HepG2 (cell line): ENCODE measurements around the gene MBD3. TPM values are rescaled to one million over a fixed set of nuclear protein-coding genes. Genes with fewer than 3 reads are reported as not detected.
A peak's percentile ranks its signal among the peaks of the same experiment; 100 is the strongest.
"Not testable (repeated sequence)": the region's sequence is repeated elsewhere in the genome, so short reads cannot be mapped to it uniquely, and the experiment has no call there.

ENCODE experiments used
- ATAC-seq: fragments of 200-7000 bp; cut with Tn5 transposase; 3 replicates; pipeline ENCODE4 v1.9.1; 2020; ENCODE audit warnings: mild to moderate bottlenecking, moderate library complexity
- BruUV-seq: library from RNA; stranded (reverse); fragments of 400-500 nt; replicated peaks from 2 replicates; lab custom pipeline; 2021; lab: Mats Ljungman, UMichigan
- CTCF ChIA-PET: fragments of 300-600 bp; formaldehyde crosslinking; extraction: SDS; loops from one replicate; lab custom pipeline; 2021; ENCODE audit warnings: low total read pairs, inconsistent platforms, low intra/inter-chr PET ratio; lab: Yijun Ruan, JAX
- POLR2A ChIA-PET: fragments of 350-600 bp; sonication (Branson Sonifier 250); formaldehyde crosslinking; loops from one replicate; lab custom pipeline; 2020; ENCODE audit warnings: antibody characterized with exemption, inconsistent platforms; lab: Yijun Ruan, JAX
- DNase-seq: peaks from one replicate; pipeline ENCODE4 v3.0.0-alpha.2; 2015; ENCODE audit warnings: low spot score
- FAIRE-seq: peaks from 3 replicates; lab custom pipeline; 2011; peaks lifted over from hg19 to GRCh38; lab: Jason Lieb, UNC
- H2AFZ ChIP-seq: one replicate; pipeline ENCODE4 v1.6.1; 2011; ENCODE audit warnings: low read length, inconsistent platforms
- H3K27ac ChIP-seq: fragments of 300-600 bp; 3 replicates; pipeline ENCODE4 v1.8.0; 2011; ENCODE audit warnings: mixed run types, mild to moderate bottlenecking, mixed read lengths, low read length, inconsistent platforms; ENCODE audit not compliant: insufficient read depth; ENCODE audit errors: extremely low read length
- H3K27me3 ChIP-seq, 2 experiments: fragments of 200-600 bp in 1 of 2; 2 replicates in 1 of 2; 3 replicates in 1 of 2; pipeline versions ENCODE4 v1.6.0 to v1.8.0; 2011; ENCODE audit warnings: low read length in 2 of 2, mild to moderate bottlenecking in 2 of 2, moderate library complexity in 2 of 2, inconsistent platforms in 1 of 2; ENCODE audit not compliant: insufficient read depth in 2 of 2, control insufficient read depth in 1 of 2
- H3K36me3 ChIP-seq, 2 experiments: fragments of 200-600 bp in 1 of 2; replicated peaks in 1 of 2; 2 replicates in 1 of 2; 3 replicates in 1 of 2; pipeline versions ENCODE4 v1.5.1 to v1.8.0; 2011; ENCODE audit warnings: low read length in 2 of 2, inconsistent platforms in 1 of 2; ENCODE audit not compliant: insufficient read depth in 2 of 2, control insufficient read depth in 1 of 2
- H3K4me1 ChIP-seq: 2 replicates; pipeline ENCODE4 v1.5.1; 2012; ENCODE audit warnings: low read length, inconsistent platforms; ENCODE audit not compliant: insufficient read depth
- H3K4me2 ChIP-seq: 2 replicates; pipeline ENCODE4 v1.6.0; 2011; ENCODE audit warnings: low read depth, low read length, inconsistent platforms
- H3K4me3 ChIP-seq, 3 experiments: fragments of 200-600 bp in 1 of 3; sonication (generic), shearing (Covaris generic) in 1 of 3; replicated peaks in 1 of 3; 2 replicates each; pipeline ENCODE4 v1.5.1; 2011 to 2016; ENCODE audit warnings: low read length in 3 of 3, inconsistent platforms in 2 of 3, low read depth in 2 of 3, mild to moderate bottlenecking in 2 of 3, control low read depth in 1 of 3, mixed read lengths in 1 of 3; ENCODE audit not compliant: insufficient read depth in 1 of 3
- H3K79me2 ChIP-seq: one replicate; pipeline ENCODE4 v1.6.1; 2011; ENCODE audit warnings: low read length, inconsistent platforms; ENCODE audit not compliant: insufficient read depth
- H3K9ac ChIP-seq: 2 replicates; pipeline ENCODE4 v1.6.0; 2011; ENCODE audit warnings: mild to moderate bottlenecking, low read depth, low read length, inconsistent platforms; ENCODE audit not compliant: insufficient read depth
- H3K9me3 ChIP-seq: 2 replicates; pipeline ENCODE4 v1.5.1; 2012; ENCODE audit warnings: mild to moderate bottlenecking, low read length
- H4K20me1 ChIP-seq: 2 replicates; pipeline ENCODE4 v1.6.0; 2011; ENCODE audit warnings: inconsistent platforms, mild to moderate bottlenecking, low read length, moderate library complexity; ENCODE audit not compliant: insufficient read depth
- ESRRA ChIP-seq: sonication (generic); formaldehyde crosslinking; IDR thresholded peaks from 2 replicates; pipeline ENCODE4 v1.5.1; 2020; ENCODE audit warnings: mild to moderate bottlenecking, low read depth, missing genetic modification reagents
- MLLT10 ChIP-seq: sonication (generic); formaldehyde crosslinking; IDR thresholded peaks from 2 replicates; pipeline ENCODE4 v1.4.0; 2020; ENCODE audit warnings: missing genetic modification reagents
- ZFP62 ChIP-seq: sonication (generic); formaldehyde crosslinking; IDR thresholded peaks from 2 replicates; pipeline ENCODE4 v1.4.0; 2020; ENCODE audit warnings: missing genetic modification reagents
- ZMYM3 ChIP-seq: sonication (generic); formaldehyde crosslinking; IDR thresholded peaks from 2 replicates; pipeline ENCODE4 v1.5.1; 2020; ENCODE audit warnings: mild to moderate bottlenecking, missing genetic modification reagents
- ZNF121 ChIP-seq: sonication (generic); formaldehyde crosslinking; IDR thresholded peaks from 2 replicates; pipeline ENCODE4 v1.5.0; 2020; ENCODE audit warnings: mild to moderate bottlenecking, missing genetic modification reagents
- ZNF629 ChIP-seq: sonication (generic); formaldehyde crosslinking; conservative IDR thresholded peaks from 2 replicates; pipeline ENCODE4 v1.5.0; 2020; ENCODE audit warnings: missing genetic modification reagents
- ZNF720 ChIP-seq: sonication (generic); formaldehyde crosslinking; IDR thresholded peaks from 2 replicates; pipeline ENCODE4 v1.4.0; 2020; ENCODE audit warnings: missing genetic modification reagents
- ZNF773 ChIP-seq: sonication (generic); formaldehyde crosslinking; IDR thresholded peaks from 2 replicates; pipeline ENCODE4 v1.4.0; 2020; ENCODE audit warnings: missing genetic modification reagents, borderline replicate concordance
- WGBS: methylation state at CpG from one replicate; pipeline ENCODE4 v1.1.6; 2017; ENCODE audit warnings: low lambda C conversion rate; 5-methylcytosine and 5-hydroxymethylcytosine counted together
- in situ Hi-C: cut with HindIII; loops from 2 replicates; pipeline ENCODE4 v1.10.0; 2017; ENCODE audit warnings: low pct_unique_long_range_greater_than_20kb; ENCODE audit not compliant: extremely low pct_ligation_motif_present
- intact Hi-C: fragments of 100-400 bp; cut with micrococcal nuclease; formaldehyde crosslinking; loops from one replicate; pipeline ENCODE4 v1.10.0; 2022; ENCODE audit not compliant: unreplicated experiment
- polyA plus RNA-seq, 8 experiments: library from polyadenylated mRNA; depleted of rRNA in 3 of 8; stranded (reverse) in 7 of 8; unstranded in 1 of 8; fragments of >200 nt; fragmentation: Illumina TruSeq in 4 of 8; extraction: Trizol in 4 of 8; gene quantifications; 2 replicates each; pipeline versions ENCODE4 v1.2.1 to v1.2.3, GENCODE V29; 2011 to 2016; ENCODE audit warnings: low read depth in 4 of 8, missing spikeins in 1 of 8, mixed read lengths in 1 of 8; ENCODE audit not compliant: insufficient read depth in 1 of 8
- total RNA-seq, 5 experiments: library from RNA; depleted of rRNA; stranded (reverse); fragments of >200 nt; fragmentation: Illumina TruSeq; extraction: Trizol; gene quantifications; 2 replicates each; pipeline ENCODE4 v1.2.3, GENCODE V29; 2016; ENCODE audit warnings: low read depth in 1 of 5
- TF ChIP-seq, protein P1 (sequence below): sonication (generic); formaldehyde crosslinking; IDR thresholded peaks from 2 replicates; pipeline ENCODE4 v1.5.0; 2020; ENCODE audit warnings: mild to moderate bottlenecking, missing genetic modification reagents

MBD3 gene
- total and polyA plus RNA-seq, 2 of the 13 experiments (the other 11 are each of a cell fraction or from before 2014, with no cell fraction given) = 21.2 to 76.9 TPM

DNA sequence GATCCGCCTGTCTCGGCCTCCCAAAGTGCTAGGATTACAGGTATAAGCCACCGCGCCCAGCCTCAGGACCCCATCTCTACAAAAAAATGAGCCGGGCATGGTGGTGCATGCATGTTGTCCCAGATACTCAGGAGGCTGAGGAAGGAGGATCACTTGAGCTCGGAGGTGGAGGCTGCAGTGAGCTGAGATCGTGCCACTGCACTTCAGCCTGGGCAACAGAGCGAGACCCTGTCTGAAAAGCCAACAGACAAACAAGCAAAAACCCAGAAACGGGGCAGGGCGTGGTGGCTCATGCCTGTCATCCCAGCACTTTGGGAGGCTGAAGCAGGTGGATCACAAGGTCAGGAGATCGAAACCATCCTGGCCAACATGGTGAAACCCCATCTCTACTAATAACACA is 61.8 kb downstream of the MBD3 start:
- POLR2A ChIA-PET, ATAC-seq, H3K27ac ChIP-seq, DNase-seq, FAIRE-seq, in situ Hi-C loops, H3K4me3 ChIP-seq, H3K36me3 ChIP-seq, BruUV-seq, intact Hi-C loops, H2AFZ ChIP-seq, H3K9me3 ChIP-seq, H3K4me2 ChIP-seq, H3K4me1 ChIP-seq, H3K9ac ChIP-seq, H3K79me2 ChIP-seq, H4K20me1 ChIP-seq, CTCF ChIA-PET: not testable (repeated sequence)
- WGBS = 41% methylated on average over 11 of the region's 11 CpGs
- H3K27me3 ChIP-seq = peaks cover 9 to 28% of the 10 kb centered on the region in 2 experiments
- TF ChIP-seq, protein P1, sequence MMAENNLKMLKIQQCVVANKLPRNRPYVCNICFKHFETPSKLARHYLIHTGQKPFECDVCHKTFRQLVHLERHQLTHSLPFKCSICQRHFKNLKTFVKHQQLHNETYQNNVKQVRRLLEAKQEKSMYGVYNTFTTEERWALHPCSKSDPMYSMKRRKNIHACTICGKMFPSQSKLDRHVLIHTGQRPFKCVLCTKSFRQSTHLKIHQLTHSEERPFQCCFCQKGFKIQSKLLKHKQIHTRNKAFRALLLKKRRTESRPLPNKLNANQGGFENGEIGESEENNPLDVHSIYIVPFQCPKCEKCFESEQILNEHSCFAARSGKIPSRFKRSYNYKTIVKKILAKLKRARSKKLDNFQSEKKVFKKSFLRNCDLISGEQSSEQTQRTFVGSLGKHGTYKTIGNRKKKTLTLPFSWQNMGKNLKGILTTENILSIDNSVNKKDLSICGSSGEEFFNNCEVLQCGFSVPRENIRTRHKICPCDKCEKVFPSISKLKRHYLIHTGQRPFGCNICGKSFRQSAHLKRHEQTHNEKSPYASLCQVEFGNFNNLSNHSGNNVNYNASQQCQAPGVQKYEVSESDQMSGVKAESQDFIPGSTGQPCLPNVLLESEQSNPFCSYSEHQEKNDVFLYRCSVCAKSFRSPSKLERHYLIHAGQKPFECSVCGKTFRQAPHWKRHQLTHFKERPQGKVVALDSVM (CRISPR knock-in tag) = peak; percentile 68
- TF ChIP-seq ZNF121 (CRISPR knock-in tag) (0 out of 2 replicates have a peak, but pooled peaks have one; percentile 15), ZMYM3 (CRISPR knock-in tag) (0 out of 2 replicates have a peak, but pooled peaks have one; percentile 10)

DNA sequence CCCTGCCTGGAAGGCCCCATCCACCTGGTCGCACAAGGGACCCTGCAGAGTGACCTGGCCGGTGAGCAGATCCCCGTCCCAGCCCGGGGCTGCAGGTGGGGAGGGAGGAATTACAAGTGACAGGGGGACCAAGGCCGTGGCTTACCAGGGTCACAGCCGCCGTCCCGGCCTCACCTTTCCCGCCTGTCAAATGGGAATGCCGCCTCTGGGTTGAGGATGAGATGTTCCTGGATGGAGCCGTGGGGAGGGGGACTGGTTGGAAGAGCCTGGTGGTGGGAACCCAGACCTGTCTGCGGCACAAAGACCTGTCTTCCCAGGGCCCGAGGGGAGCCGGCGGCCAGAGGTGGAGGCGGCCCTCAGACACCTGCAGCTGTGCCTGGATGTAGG is 63.2 kb downstream of the MBD3 start:
- H3K4me2 ChIP-seq = no peak overlapping the region
- H3K79me2 ChIP-seq = no peaks in the 10 kb centered on the region
- CTCF ChIA-PET = no interaction called here
- no peak overlapping the region for H2AFZ ChIP-seq
- no peak for TF ChIP-seq ZNF773 (CRISPR knock-in tag)
- TF ChIP-seq ZNF629 (CRISPR knock-in tag) = peak; percentile 78
- no peak for TF ChIP-seq ZFP62 (CRISPR knock-in tag)
- no peak for TF ChIP-seq ZNF720
- no peak for TF ChIP-seq ESRRA (CRISPR knock-in tag)
- no peak for TF ChIP-seq MLLT10 (CRISPR knock-in tag)
- TF ChIP-seq, all 625 proteins: peak for 1
- WGBS = 0% methylated on average over 4 of the region's 16 CpGs
- in situ Hi-C loops = no loop called here
- BruUV-seq = no TSS peak
- Histone ChIP-seq H4K20me1 (no peaks in the 10 kb centered on the region), H3K27me3 (peaks cover 17 to 42% of the 10 kb centered on the region in 2 experiments), H3K9ac (no peak overlapping the region), H3K4me1 (no peaks in the 10 kb centered on the region), H3K4me3 (no peak overlapping the region), H3K36me3 (no peaks in the 10 kb centered on the region), H3K27ac (no peak overlapping the region), H3K9me3 (no peaks in the 10 kb centered on the region)
- no peak for FAIRE-seq
- ATAC-seq = no peak
- intact Hi-C loops = no loop called here
- POLR2A ChIA-PET = no interaction called here
- no peak for DNase-seq
